H1 (cell line): ENCODE data around the gene REPS1. TPM values are rescaled to one million over a fixed set of nuclear protein-coding genes. Genes with fewer than 3 reads are reported as not detected.
A peak's percentile ranks its signal among the peaks of the same experiment; 100 is the strongest.

ENCODE experiments used
- CTCF ChIA-PET: fragments of 300-600 bp; sonication (Branson Sonifier 250); formaldehyde crosslinking; loops from one replicate; lab custom pipeline; 2021; ENCODE audit not compliant: partially characterized antibody; lab: Charles Lee
- POLR2A ChIA-PET: fragments of 300-600 bp; sonication (Branson Sonifier 250); formaldehyde crosslinking; loops from one replicate; lab custom pipeline; 2021; ENCODE audit warnings: inconsistent platforms; ENCODE audit not compliant: partially characterized antibody; lab: Charles Lee
- DNase-seq, 2 experiments: peaks; one replicate each; pipeline versions ENCODE4 v3.0.0 to v3.0.0-alpha.2; 2010 to 2022; ENCODE audit warnings: low spot score in 2 of 2, low read depth in 1 of 2, mixed read lengths in 1 of 2
- FAIRE-seq: peaks from 2 replicates; lab custom pipeline; 2011; peaks lifted over from hg19 to GRCh38; lab: Jason Lieb, UNC
- H2AFZ ChIP-seq: 2 replicates; pipeline ENCODE4 v1.8.1; 2012; ENCODE audit warnings: low read length, inconsistent platforms
- H2AK5ac ChIP-seq: 2 replicates; pipeline ENCODE4 v1.6.1; 2013; ENCODE audit warnings: low read depth, low read length
- H2BK120ac ChIP-seq: replicated peaks from 2 replicates; pipeline ENCODE3; 2013; ENCODE audit warnings: low read depth, low read length, inconsistent platforms
- H2BK12ac ChIP-seq: 2 replicates; pipeline ENCODE4 v1.6.1; 2013; ENCODE audit warnings: low read depth, low read length
- H2BK15ac ChIP-seq: 2 replicates; pipeline ENCODE4 v1.6.1; 2013; ENCODE audit warnings: low read length
- H2BK20ac ChIP-seq: 2 replicates; pipeline ENCODE4 v1.6.1; 2013; ENCODE audit warnings: low read length
- H2BK5ac ChIP-seq: 2 replicates; pipeline ENCODE4 v1.6.1; 2013; ENCODE audit warnings: low read depth, low read length
- H3K14ac ChIP-seq: 2 replicates; pipeline ENCODE4 v1.6.1; 2013; ENCODE audit warnings: inconsistent platforms; ENCODE audit not compliant: insufficient read length
- H3K18ac ChIP-seq: 2 replicates; pipeline ENCODE4 v1.6.1; 2013; ENCODE audit warnings: low read length; ENCODE audit errors: extremely low read depth
- H3K23ac ChIP-seq: 2 replicates; pipeline ENCODE4 v1.6.1; 2013; ENCODE audit warnings: inconsistent platforms; ENCODE audit not compliant: insufficient read length
- H3K23me2 ChIP-seq: 2 replicates; pipeline ENCODE4 v1.6.1; 2013; ENCODE audit warnings: low read depth, low read length
- H3K27ac ChIP-seq: 2 replicates; pipeline ENCODE4 v1.6.1; 2011; ENCODE audit warnings: low read depth, low read length, inconsistent platforms
- H3K27me3 ChIP-seq, 4 experiments: replicated peaks in 1 of 4; 1 replicate in 1 of 4; 2 replicates in 3 of 4; pipeline versions ENCODE4 v1.6.1 to v1.8.1; 2011 to 2013; ENCODE audit warnings: low read length in 3 of 4, mild to moderate bottlenecking in 3 of 4, inconsistent platforms in 2 of 4, mixed read lengths in 2 of 4, moderate library complexity in 1 of 4; ENCODE audit not compliant: control insufficient read depth in 3 of 4, insufficient read depth in 3 of 4; ENCODE audit errors: extremely low read depth in 1 of 4
- H3K36me3 ChIP-seq, 4 experiments: 2 replicates each; pipeline versions ENCODE4 v1.6.1 to v1.8.1; 2011 to 2013; ENCODE audit warnings: mild to moderate bottlenecking in 4 of 4, low read length in 3 of 4, moderate library complexity in 2 of 4, control low read depth in 1 of 4, inconsistent platforms in 1 of 4; ENCODE audit not compliant: insufficient read depth in 4 of 4, control insufficient read depth in 2 of 4
- H3K4ac ChIP-seq: replicated peaks from 2 replicates; pipeline ENCODE3; 2013; ENCODE audit warnings: low read length, low read depth, mixed read lengths, inconsistent platforms; ENCODE audit not compliant: insufficient read length
- H3K4me1 ChIP-seq, 4 experiments: replicated peaks in 1 of 4; 1 replicate in 1 of 4; 2 replicates in 3 of 4; pipeline versions ENCODE4 v1.6.1 to v1.8.1; 2011 to 2013; ENCODE audit warnings: low read length in 3 of 4, inconsistent platforms in 2 of 4, mixed read lengths in 1 of 4; ENCODE audit not compliant: insufficient read depth in 4 of 4, control insufficient read depth in 3 of 4
- H3K4me2 ChIP-seq, 2 experiments: 2 replicates each; pipeline versions ENCODE4 v1.6.1 to v1.8.1; 2011 to 2013; ENCODE audit warnings: low read depth in 2 of 2, low read length in 2 of 2, control low read depth in 1 of 2, inconsistent platforms in 1 of 2, mild to moderate bottlenecking in 1 of 2; ENCODE audit not compliant: insufficient read depth in 1 of 2
- H3K4me3 ChIP-seq, 4 experiments: fragments of 200-600, 300-600 bp in 1 of 4; sonication (generic), shearing (Covaris generic), sonication (Bioruptor Twin) in 1 of 4; 2 replicates each; pipeline versions ENCODE4 v1.5.1 to v1.8.1; 2011 to 2016; ENCODE audit warnings: low read length in 4 of 4, low read depth in 3 of 4, control low read depth in 2 of 4, inconsistent platforms in 2 of 4, mild to moderate bottlenecking in 2 of 4, mixed read lengths in 1 of 4, moderate library complexity in 1 of 4; ENCODE audit not compliant: insufficient read depth in 2 of 4; ENCODE audit errors: extremely low read depth in 1 of 4
- H3K56ac ChIP-seq: replicated peaks from 2 replicates; pipeline ENCODE3; 2013; ENCODE audit warnings: low read depth, mild to moderate bottlenecking, mixed read lengths, low read length, inconsistent platforms; ENCODE audit not compliant: insufficient read length
- H3K79me1 ChIP-seq: 2 replicates; pipeline ENCODE4 v1.6.1; 2013; ENCODE audit warnings: low read depth, low read length, control low read depth
- H3K79me2 ChIP-seq, 2 experiments: 2 replicates each; pipeline versions ENCODE4 v1.6.1 to v1.8.1; 2012 to 2013; ENCODE audit warnings: low read length in 2 of 2, mild to moderate bottlenecking in 2 of 2, inconsistent platforms in 1 of 2; ENCODE audit not compliant: insufficient read depth in 2 of 2, control insufficient read depth in 1 of 2
- H3K9ac ChIP-seq, 4 experiments: replicated peaks in 1 of 4; 1 replicate in 1 of 4; 2 replicates in 3 of 4; pipeline versions ENCODE4 v1.6.1 to v1.8.1; 2011 to 2013; ENCODE audit warnings: low read depth in 3 of 4, low read length in 3 of 4, control low read depth in 2 of 4, mild to moderate bottlenecking in 2 of 4, moderate library complexity in 2 of 4, inconsistent platforms in 1 of 4; ENCODE audit errors: extremely low read depth in 1 of 4
- H3K9me3 ChIP-seq, 2 experiments: 2 replicates each; pipeline versions ENCODE4 v1.6.1 to v1.8.1; 2012 to 2013; ENCODE audit warnings: mild to moderate bottlenecking in 2 of 2, moderate library complexity in 2 of 2, control low read depth in 1 of 2, inconsistent platforms in 1 of 2, low read depth in 1 of 2, low read length in 1 of 2, mixed read lengths in 1 of 2; ENCODE audit not compliant: insufficient read depth in 2 of 2
- H4K20me1 ChIP-seq, 2 experiments: replicated peaks in 1 of 2; 2 replicates each; pipeline versions ENCODE3 to v1.8.1; 2011 to 2013; ENCODE audit warnings: inconsistent platforms in 2 of 2, low read length in 2 of 2, mild to moderate bottlenecking in 1 of 2; ENCODE audit not compliant: insufficient read depth in 2 of 2, control insufficient read depth in 1 of 2
- H4K5ac ChIP-seq: 2 replicates; pipeline ENCODE4 v1.6.1; 2013; ENCODE audit warnings: low read length, low read depth, mixed read lengths, inconsistent platforms; ENCODE audit not compliant: insufficient read length
- H4K8ac ChIP-seq: 2 replicates; pipeline ENCODE4 v1.8.0; 2013; ENCODE audit warnings: mild to moderate bottlenecking, moderate library complexity, low read length, inconsistent platforms; ENCODE audit not compliant: insufficient read depth; ENCODE audit errors: extremely low read depth
- H4K91ac ChIP-seq: replicated peaks from 2 replicates; pipeline ENCODE3; 2013; ENCODE audit warnings: low read length, mixed read lengths, inconsistent platforms; ENCODE audit not compliant: insufficient read length
- EP300 ChIP-seq, 2 experiments: IDR thresholded peaks; 1 replicate in 1 of 2; 2 replicates in 1 of 2; pipeline ENCODE4 v1.6.1; 2011 to 2012; ENCODE audit warnings: low read depth in 2 of 2, low read length in 2 of 2, mild to moderate bottlenecking in 2 of 2, borderline replicate concordance in 1 of 2, inconsistent platforms in 1 of 2, moderate library complexity in 1 of 2
- JUND ChIP-seq: IDR thresholded peaks from 2 replicates; pipeline ENCODE4 v1.6.1; 2011; ENCODE audit warnings: mild to moderate bottlenecking, improper control_type of control experiment, low read length
- PHF8 ChIP-seq: fragments of 200-600 bp; sonication (generic); conservative IDR thresholded peaks from 2 replicates; pipeline ENCODE4 v1.7.1; 2012; ENCODE audit warnings: low read depth, mild to moderate bottlenecking, inconsistent platforms, low read length, moderate library complexity
- POLR2A ChIP-seq, 2 experiments: IDR thresholded peaks; 1 replicate in 1 of 2; 2 replicates in 1 of 2; pipeline ENCODE4 v1.6.1; 2011; ENCODE audit warnings: low read depth in 2 of 2, low read length in 2 of 2, mild to moderate bottlenecking in 2 of 2; ENCODE audit errors: control extremely low read depth in 1 of 2
- POLR2AphosphoS5 ChIP-seq: IDR thresholded peaks from 2 replicates; pipeline ENCODE4 v1.6.1; 2011; ENCODE audit warnings: low read depth, low read length
- SP4 ChIP-seq: IDR thresholded peaks from 2 replicates; pipeline ENCODE4 v1.6.1; 2012; ENCODE audit warnings: low read length, inconsistent platforms
- TBP ChIP-seq: IDR thresholded peaks from 2 replicates; pipeline ENCODE4 v1.6.1; 2011; ENCODE audit warnings: low read depth, low read length, improper control_type of control experiment
- USF2 ChIP-seq: IDR thresholded peaks from 2 replicates; pipeline ENCODE4 v1.6.1; 2011; ENCODE audit warnings: low read length, improper control_type of control experiment
- WGBS, 2 experiments: shearing (Covaris generic) in 1 of 2; methylation state at CpG; one replicate each; pipeline versions ENCODE4 v1.1.6 to v1.1.7; 2013 to 2015; ENCODE audit warnings: low lambda C conversion rate in 2 of 2, mixed read lengths in 2 of 2, inconsistent platforms in 1 of 2, low coverage in 1 of 2, missing lambda C conversion rate in 1 of 2; ENCODE audit not compliant: insufficient replicate concordance in 2 of 2, insufficient coverage in 1 of 2, insufficient read length in 1 of 2; ENCODE audit errors: extremely low coverage in 1 of 2, missing lambda C conversion rate in 1 of 2; 5-methylcytosine and 5-hydroxymethylcytosine counted together
- polyA plus RNA-seq, 7 experiments: library from polyadenylated mRNA; depleted of rRNA in 3 of 7; stranded (reverse) in 5 of 7; unstranded in 2 of 7; fragments of >200 nt in 5 of 7; fragments of 200-250 nt in 2 of 7; gene quantifications; 1 replicate in 5 of 7; 2 replicates in 1 of 7; 4 replicates in 1 of 7; pipeline versions ENCODE4 v1.2.1 to v1.2.3, GENCODE V29; 2011 to 2013; ENCODE audit warnings: missing spikeins in 2 of 7, mixed read lengths in 2 of 7
- total RNA-seq: library from RNA; stranded (reverse); fragmentation: NEBNext Ultra II Directional; extraction: Animal tissue kit (Norgen Biotek cat#: 25700); gene quantifications from 2 replicates; pipeline ENCODE4 v1.2.1, GENCODE V29; 2021
- TF ChIP-seq, protein P1 (sequence below): IDR thresholded peaks from 2 replicates; pipeline ENCODE4 v1.6.1; 2012; ENCODE audit warnings: inconsistent platforms
- TF ChIP-seq, protein P2 (sequence below): IDR thresholded peaks from 2 replicates; pipeline ENCODE4 v1.6.1; 2012; ENCODE audit warnings: inconsistent platforms

REPS1 gene
- total and polyA plus RNA-seq, 2 of the 8 experiments (the other 6 are each of a cell fraction or from before 2014, with no cell fraction given): 52.1 to 68.9 TPM

DNA sequence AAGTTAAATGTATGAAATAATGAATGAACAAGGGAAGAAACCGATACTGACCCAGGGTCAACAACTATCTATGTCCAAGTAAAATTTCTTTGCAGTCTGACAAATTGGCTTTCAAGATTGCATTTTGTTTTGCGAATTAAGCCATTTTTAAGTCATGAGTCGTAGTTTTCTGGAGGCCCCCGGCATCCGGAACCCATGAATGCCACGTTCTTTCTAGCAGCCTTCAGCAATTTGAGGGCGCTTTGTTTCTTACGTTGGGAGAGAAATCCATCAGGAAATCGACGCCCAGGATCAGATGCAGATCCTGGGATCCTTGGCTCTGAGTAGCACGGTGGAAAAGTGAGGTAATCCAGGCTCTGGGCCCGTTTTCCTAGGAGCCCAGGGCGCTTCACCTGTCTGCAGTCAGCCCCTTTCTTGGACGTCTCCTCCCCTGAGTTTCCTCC lies 40.2 kb upstream of the REPS1 start:
- Histone ChIP-seq H3K36me3 (peaks cover 0 to 2% (median 0%) of the 10 kb centered on the region in 4 experiments; a peak in 3 of 8 replicates), H2BK120ac (no peak overlapping the region), H3K56ac (peak overlapping the region; percentile 83), H2BK15ac (no peak overlapping the region), H3K79me1 (peaks cover 7% of the 10 kb centered on the region), H3K27ac (peak overlapping the region; percentile 91), H3K4me2 (peak overlapping the region; percentile 68 to 100), H2BK12ac (no peak overlapping the region; the same call in 1 of the 2 replicates), H4K8ac (peak overlapping the region; percentile 95; the same call in 1 of the 2 replicates), H2AFZ (no peak overlapping the region), H2BK20ac (no peak overlapping the region), H2BK5ac (peak overlapping the region; percentile 95; the same call in 1 of the 2 replicates), H3K9ac (peak overlapping the region; percentile 90 to 96 (median 92)), H3K4me1 (peaks cover 5 to 18% (median 12%) of the 10 kb centered on the region in 4 experiments; a peak in 6 of 7 replicates), H4K20me1 (no peaks in the 10 kb centered on the region), H2AK5ac (no peak overlapping the region), H3K23ac (no peak overlapping the region), H3K9me3 (no peaks in the 10 kb centered on the region), H3K14ac (no peak overlapping the region), H3K4ac (no peak overlapping the region), H3K27me3 (no peaks in the 10 kb centered on the region; a peak in 1 of 7 replicates), H4K91ac (peak overlapping the region; percentile 50), H4K5ac (peak overlapping the region; percentile 49), H3K18ac (peak overlapping the region; percentile 91), H3K4me3 (peak overlapping the region; percentile 91 to 99 (median 96)), H3K23me2 (peaks cover 11% of the 10 kb centered on the region), H3K79me2 (peaks cover 5 to 49% of the 10 kb centered on the region in 2 experiments)
- TF ChIP-seq JUND (0 out of 2 replicates have a peak, but pooled peaks have one; percentile 3), POLR2AphosphoS5 (0 out of 2 replicates have a peak, but pooled peaks have one; percentile 85), PHF8 (no peak), TBP (peak; percentile 76; the same call in 1 of the 2 replicates), POLR2A (IDR thresholded peaks at IDR 0.05; ENCODE audit: control extremely low read depth in 1 of 2, low read depth in 2 of 2, low read length in 2 of 2) (peak in 1 of 2 experiments; percentile 82; a peak in 1 of 3 replicates), EP300 (IDR thresholded peaks at IDR 0.05; ENCODE audit: borderline replicate concordance in 1 of 2, low read depth in 2 of 2, low read length in 2 of 2) (0 out of 3 replicates have a peak, but pooled peaks of 1 of the 2 experiments have one; percentile 1), SP4 (peak; percentile 11; the same call in 1 of the 2 replicates), USF2 (no peak)
- TF ChIP-seq, protein P1, sequence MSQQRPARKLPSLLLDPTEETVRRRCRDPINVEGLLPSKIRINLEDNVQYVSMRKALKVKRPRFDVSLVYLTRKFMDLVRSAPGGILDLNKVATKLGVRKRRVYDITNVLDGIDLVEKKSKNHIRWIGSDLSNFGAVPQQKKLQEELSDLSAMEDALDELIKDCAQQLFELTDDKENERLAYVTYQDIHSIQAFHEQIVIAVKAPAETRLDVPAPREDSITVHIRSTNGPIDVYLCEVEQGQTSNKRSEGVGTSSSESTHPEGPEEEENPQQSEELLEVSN: no peak
- TF ChIP-seq, protein P2, sequence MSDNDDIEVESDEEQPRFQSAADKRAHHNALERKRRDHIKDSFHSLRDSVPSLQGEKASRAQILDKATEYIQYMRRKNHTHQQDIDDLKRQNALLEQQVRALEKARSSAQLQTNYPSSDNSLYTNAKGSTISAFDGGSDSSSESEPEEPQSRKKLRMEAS: 0 out of 2 replicates have a peak, but pooled peaks have one; percentile 23
- ChIA-PET CTCF (interaction anchor here (1.1 kb wide), 1 partner anchor 40 kb away, joined by 5 read pairs; the partner anchor contains the start of gene REPS1), POLR2A (interaction anchor here (0.9 to 1.5 kb wide), 9 partner anchors 11 to 232 kb away, joined by 3 to 7 read pairs (median 3); partner anchors contain the start of gene ECT2L)
- peak; percentile 80 for FAIRE-seq
- 2% methylated on average over 14 of the region's 14 CpGs; no CpG with 5 or more reads in 1 of the 2 experiments for WGBS, 2 experiments
- peak in 1 of 2 experiments; percentile 58 for DNase-seq
